Loucy (cell line): ENCODE measurements around the gene PEX11B.

Experiments used
- CTCF ChIP-seq: fragments of 200-600 bp; sonication (generic); conservative IDR thresholded peaks from 2 replicates; pipeline ENCODE4 v1.5.1; 2014; ENCODE audit warnings: mild to moderate bottlenecking, antibody characterized with exemption, low read length
- EZH2phosphoT487 ChIP-seq: fragments of 200-600 bp; IDR thresholded peaks from 2 replicates; pipeline ENCODE4 v1.6.1; 2018; ENCODE audit warnings: antibody characterized with exemption, mild to moderate bottlenecking, moderate library complexity, borderline replicate concordance

GRCh38 chr1:145871994-145872924 lies 46.3 kb downstream of the PEX11B start:
- no peak for TF ChIP-seq CTCF
- TF ChIP-seq EZH2phosphoT487, result no peak
